EL (cell line): ENCODE results near the gene EXT2.

ENCODE experiments used
- DNase-seq: peaks from one replicate; pipeline ENCODE4 v3.0.0-alpha.2; 2016

The EXT2 gene

GRCh38 chr11:44269369-44270351 is 174.2 kb downstream of the EXT2 start:
- peak; percentile 56 for DNase-seq

- no peak for DNase-seq
Measured at GRCh38 chr11:44270403-44271273, 175.2 kb downstream of the EXT2 start.

GRCh38 chr11:44271286-44271685 is 175.8 kb downstream of the EXT2 start:
- no peak for DNase-seq

- DNase-seq: no peak
Measured at GRCh38 chr11:44274404-44274803, 178.9 kb downstream of the EXT2 start.

GRCh38 chr11:44275241-44275640 is 179.8 kb downstream of the EXT2 start:
- no peak for DNase-seq

- no peak for DNase-seq
Measured at GRCh38 chr11:44275961-44276550, 180.6 kb downstream of the EXT2 start.

GRCh38 chr11:44277196-44278090 is 182.0 kb downstream of the EXT2 start:
- DNase-seq: no peak

- no peak for DNase-seq
Measured at GRCh38 chr11:44279483-44279882, 184.0 kb downstream of the EXT2 start.

GRCh38 chr11:44280257-44280656 is 184.8 kb downstream of the EXT2 start:
- no peak for DNase-seq

- DNase-seq: no peak
Measured at GRCh38 chr11:44281151-44281550, 185.7 kb downstream of the EXT2 start.

GRCh38 chr11:44282620-44283019 is 187.1 kb downstream of the EXT2 start:
- DNase-seq: no peak

GRCh38 chr11:44285756-44286155 is 190.3 kb downstream of the EXT2 start:
- no peak for DNase-seq

GRCh38 chr11:44286268-44286880 is 190.9 kb downstream of the EXT2 start:
- DNase-seq: peak; percentile 66

GRCh38 chr11:44286911-44287310 is 191.4 kb downstream of the EXT2 start:
- DNase-seq: no peak

GRCh38 chr11:44288133-44288526 is 192.7 kb downstream of the EXT2 start:
- DNase-seq: no peak

GRCh38 chr11:44290208-44290607 is 194.7 kb downstream of the EXT2 start:
- peak; percentile 47 for DNase-seq
